ENCODE results near the gene UBE2D1.

Gene UBE2D1

GRCh38 chr10:58302254-58302653, 32.6 kb upstream of the UBE2D1 start:
- no peak overlapping the region for H3K4me3 ChIP-seq (ENCODE audit: severe bottlenecking)
- H3K9me3 ChIP-seq (ENCODE audit: severe bottlenecking): no peaks in the 10 kb centered on the region
- no peak for DNase-seq (ENCODE audit: low spot score)
- no peak overlapping the region for H3K27ac ChIP-seq (ENCODE audit: poor library complexity, severe bottlenecking)
- no peak for TF ChIP-seq CTCF (IDR thresholded peaks at IDR 0.05; ENCODE audit: poor library complexity, severe bottlenecking)
- ATAC-seq (ENCODE audit: low read depth): no peak
- no peaks in the 10 kb centered on the region for H3K4me1 ChIP-seq (ENCODE audit: insufficient read depth, poor library complexity, severe bottlenecking)
- no peaks in the 10 kb centered on the region for H3K36me3 ChIP-seq (ENCODE audit: low read depth)
- peaks cover 3% of the 10 kb centered on the region for H3K27me3 ChIP-seq (ENCODE audit: insufficient read depth, poor library complexity, severe bottlenecking)

- peaks cover 3% of the 10 kb centered on the region for H3K27me3 ChIP-seq (ENCODE audit: insufficient read depth, poor library complexity, severe bottlenecking)
- no peak overlapping the region for H3K27ac ChIP-seq (ENCODE audit: poor library complexity, severe bottlenecking)
- no peaks in the 10 kb centered on the region for H3K4me1 ChIP-seq (ENCODE audit: insufficient read depth, poor library complexity, severe bottlenecking)
- ATAC-seq (ENCODE audit: low read depth) (no peak), DNase-seq (ENCODE audit: low spot score) (no peak)
- H3K36me3 ChIP-seq (ENCODE audit: low read depth): no peaks in the 10 kb centered on the region
- no peaks in the 10 kb centered on the region for H3K9me3 ChIP-seq (ENCODE audit: severe bottlenecking)
- no peak for TF ChIP-seq CTCF (IDR thresholded peaks at IDR 0.05; ENCODE audit: poor library complexity, severe bottlenecking)
- H3K4me3 ChIP-seq (ENCODE audit: severe bottlenecking): no peak overlapping the region
Observed at GRCh38 chr10:58304099-58304633, 30.6 kb upstream of the UBE2D1 start.

- Histone ChIP-seq H3K4me1 (ENCODE audit: insufficient read depth, poor library complexity, severe bottlenecking) (no peaks in the 10 kb centered on the region), H3K27me3 (ENCODE audit: insufficient read depth, poor library complexity, severe bottlenecking) (peaks cover 3% of the 10 kb centered on the region), H3K27ac (ENCODE audit: poor library complexity, severe bottlenecking) (no peak overlapping the region), H3K36me3 (ENCODE audit: low read depth) (no peaks in the 10 kb centered on the region), H3K4me3 (ENCODE audit: severe bottlenecking) (no peak overlapping the region), H3K9me3 (ENCODE audit: severe bottlenecking) (no peaks in the 10 kb centered on the region)
- DNase-seq (ENCODE audit: low spot score) (no peak), ATAC-seq (ENCODE audit: low read depth) (no peak)
- no peak for TF ChIP-seq CTCF (IDR thresholded peaks at IDR 0.05; ENCODE audit: poor library complexity, severe bottlenecking)
Observed at GRCh38 chr10:58305821-58306220, 29.0 kb upstream of the UBE2D1 start.

GRCh38 chr10:58307676-58308075, 27.1 kb upstream of the UBE2D1 start:
- TF ChIP-seq CTCF (IDR thresholded peaks at IDR 0.05; ENCODE audit: poor library complexity, severe bottlenecking): no peak
- ATAC-seq (ENCODE audit: low read depth) (no peak), DNase-seq (ENCODE audit: low spot score) (no peak)
- Histone ChIP-seq H3K27me3 (ENCODE audit: insufficient read depth, poor library complexity, severe bottlenecking) (peaks cover under 1% of the 10 kb centered on the region), H3K27ac (ENCODE audit: poor library complexity, severe bottlenecking) (no peak overlapping the region), H3K9me3 (ENCODE audit: severe bottlenecking) (no peaks in the 10 kb centered on the region), H3K36me3 (ENCODE audit: low read depth) (no peaks in the 10 kb centered on the region), H3K4me3 (ENCODE audit: severe bottlenecking) (no peak overlapping the region), H3K4me1 (ENCODE audit: insufficient read depth, poor library complexity, severe bottlenecking) (no peaks in the 10 kb centered on the region)

- no peaks in the 10 kb centered on the region for H3K9me3 ChIP-seq (ENCODE audit: severe bottlenecking)
- H3K4me1 ChIP-seq (ENCODE audit: insufficient read depth, poor library complexity, severe bottlenecking): no peaks in the 10 kb centered on the region
- H3K4me3 ChIP-seq (ENCODE audit: severe bottlenecking): no peak overlapping the region
- no peak overlapping the region for H3K27ac ChIP-seq (ENCODE audit: poor library complexity, severe bottlenecking)
- TF ChIP-seq CTCF (IDR thresholded peaks at IDR 0.05; ENCODE audit: poor library complexity, severe bottlenecking): no peak
- H3K27me3 ChIP-seq (ENCODE audit: insufficient read depth, poor library complexity, severe bottlenecking): no peaks in the 10 kb centered on the region
- no peak for DNase-seq (ENCODE audit: low spot score)
- ATAC-seq (ENCODE audit: low read depth): no peak
- H3K36me3 ChIP-seq (ENCODE audit: low read depth): no peaks in the 10 kb centered on the region
Observed at GRCh38 chr10:58311026-58311425, 23.8 kb upstream of the UBE2D1 start.
